ENCODE data around the gene MAP3K15. TPM values are rescaled to one million over a fixed set of nuclear protein-coding genes. Genes with fewer than 3 reads are reported as not detected.
"Not testable (repeated sequence)": the region's sequence is repeated elsewhere in the genome, so short reads cannot be mapped to it uniquely, and the experiment has no call there.

Gene MAP3K15
- total and polyA plus RNA-seq, 2 experiments from 2014 or later = 1.2 to 2.8 TPM

- no peak for DNase-seq (ENCODE audit: low read depth in 1 of 2, low spot score in 1 of 2)
- TF ChIP-seq, protein P1, sequence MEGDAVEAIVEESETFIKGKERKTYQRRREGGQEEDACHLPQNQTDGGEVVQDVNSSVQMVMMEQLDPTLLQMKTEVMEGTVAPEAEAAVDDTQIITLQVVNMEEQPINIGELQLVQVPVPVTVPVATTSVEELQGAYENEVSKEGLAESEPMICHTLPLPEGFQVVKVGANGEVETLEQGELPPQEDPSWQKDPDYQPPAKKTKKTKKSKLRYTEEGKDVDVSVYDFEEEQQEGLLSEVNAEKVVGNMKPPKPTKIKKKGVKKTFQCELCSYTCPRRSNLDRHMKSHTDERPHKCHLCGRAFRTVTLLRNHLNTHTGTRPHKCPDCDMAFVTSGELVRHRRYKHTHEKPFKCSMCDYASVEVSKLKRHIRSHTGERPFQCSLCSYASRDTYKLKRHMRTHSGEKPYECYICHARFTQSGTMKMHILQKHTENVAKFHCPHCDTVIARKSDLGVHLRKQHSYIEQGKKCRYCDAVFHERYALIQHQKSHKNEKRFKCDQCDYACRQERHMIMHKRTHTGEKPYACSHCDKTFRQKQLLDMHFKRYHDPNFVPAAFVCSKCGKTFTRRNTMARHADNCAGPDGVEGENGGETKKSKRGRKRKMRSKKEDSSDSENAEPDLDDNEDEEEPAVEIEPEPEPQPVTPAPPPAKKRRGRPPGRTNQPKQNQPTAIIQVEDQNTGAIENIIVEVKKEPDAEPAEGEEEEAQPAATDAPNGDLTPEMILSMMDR (IDR thresholded peaks at IDR 0.05; ENCODE audit: low read depth, low read length) = no peak
- no peaks in the 10 kb centered on the region for H3K9me3 ChIP-seq (ENCODE audit: low read depth)
Measured at GRCh38 chrX:19462879-19463278, 52.4 kb downstream of the MAP3K15 start.

DNA sequence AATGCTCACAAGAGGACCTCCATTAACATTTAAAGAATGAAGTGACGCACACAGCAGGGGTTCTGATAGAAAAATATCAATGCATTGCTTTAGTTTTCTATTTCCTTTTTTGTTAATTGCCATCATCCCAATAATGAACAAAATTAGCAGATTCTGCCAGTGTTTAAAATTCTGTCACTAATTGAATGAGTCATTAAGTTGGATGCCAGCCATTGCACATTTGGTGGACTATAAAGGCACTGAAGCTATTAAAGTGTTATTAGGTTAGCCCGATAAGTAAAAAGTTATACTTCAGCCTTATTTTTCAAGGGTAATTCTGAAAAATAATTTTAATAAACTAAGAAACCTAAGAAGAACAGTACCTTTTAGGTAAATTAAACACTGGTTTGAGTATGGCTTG is 53.1 kb downstream of the MAP3K15 start:
- H3K36me3 ChIP-seq = no peaks in the 10 kb centered on the region
- no peak overlapping the region for H3K4me3 ChIP-seq
- TF ChIP-seq, protein P1 (IDR thresholded peaks at IDR 0.05; ENCODE audit: low read depth, low read length) = no peak
- no peaks in the 10 kb centered on the region for H3K4me1 ChIP-seq (ENCODE audit: low read depth)
- H3K27ac ChIP-seq = no peak overlapping the region
- H3K27me3 ChIP-seq = no peaks in the 10 kb centered on the region
- no peak for DNase-seq (ENCODE audit: low read depth in 1 of 2, low spot score in 1 of 2)
- no peaks in the 10 kb centered on the region for H3K9me3 ChIP-seq (ENCODE audit: low read depth)

More at GRCh38 chrX:19462879-19463278, 52.4 kb downstream of the MAP3K15 start:
- no peak overlapping the region for H3K4me3 ChIP-seq
- no peak overlapping the region for H3K27ac ChIP-seq
- no peaks in the 10 kb centered on the region for H3K36me3 ChIP-seq
- H3K4me1 ChIP-seq (ENCODE audit: low read depth) = no peaks in the 10 kb centered on the region
- no peaks in the 10 kb centered on the region for H3K27me3 ChIP-seq

GRCh38 chrX:19457662-19458061 is 57.6 kb downstream of the MAP3K15 start:
- TF ChIP-seq, protein P1 (IDR thresholded peaks at IDR 0.05; ENCODE audit: low read depth, low read length) = no peak
- no peaks in the 10 kb centered on the region for H3K36me3 ChIP-seq

DNA sequence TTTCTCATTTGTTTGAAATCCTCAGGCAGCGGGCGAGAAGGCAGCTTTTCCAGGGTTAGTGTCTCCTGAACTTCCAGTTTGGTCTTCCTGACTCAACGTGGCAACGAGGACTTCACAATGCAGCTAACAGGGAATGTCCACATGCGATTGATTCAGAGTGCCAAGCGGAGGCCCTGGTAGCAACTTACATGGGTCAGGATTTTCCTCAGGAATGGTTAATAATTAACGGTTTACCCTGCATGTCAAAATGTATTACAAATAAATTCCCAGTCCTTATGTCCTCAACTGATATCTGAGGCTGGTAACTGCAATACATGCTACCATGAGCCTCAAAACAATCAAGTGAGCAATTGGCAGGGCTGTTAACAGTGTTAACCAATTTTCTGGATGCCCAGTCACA is 67.2 kb downstream of the MAP3K15 start:
- TF ChIP-seq, protein P1 (IDR thresholded peaks at IDR 0.05; ENCODE audit: low read depth, low read length) = no peak
- H3K36me3 ChIP-seq = no peaks in the 10 kb centered on the region
- H3K27me3 ChIP-seq = no peaks in the 10 kb centered on the region
- H3K4me1 ChIP-seq (ENCODE audit: low read depth) = no peaks in the 10 kb centered on the region
- no peak overlapping the region for H3K4me3 ChIP-seq
- DNase-seq (ENCODE audit: low read depth in 1 of 2, low spot score in 1 of 2) = no peak
- H3K9me3 ChIP-seq (ENCODE audit: low read depth) = no peaks in the 10 kb centered on the region
- no peak overlapping the region for H3K27ac ChIP-seq

More at GRCh38 chrX:19457662-19458061, 57.6 kb downstream of the MAP3K15 start:
- no peak overlapping the region for H3K4me3 ChIP-seq
- no peaks in the 10 kb centered on the region for H3K4me1 ChIP-seq (ENCODE audit: low read depth)
- DNase-seq (ENCODE audit: low read depth in 1 of 2, low spot score in 1 of 2) = no peak
- H3K9me3 ChIP-seq (ENCODE audit: low read depth) = no peaks in the 10 kb centered on the region
- H3K27me3 ChIP-seq = no peaks in the 10 kb centered on the region
- no peak overlapping the region for H3K27ac ChIP-seq

GRCh38 chrX:19446397-19446796 is 68.9 kb downstream of the MAP3K15 start:
- Histone ChIP-seq H3K9me3 (ENCODE audit: low read depth) (no peaks in the 10 kb centered on the region), H3K4me1 (ENCODE audit: low read depth) (no peaks in the 10 kb centered on the region)
- TF ChIP-seq, protein P1 (IDR thresholded peaks at IDR 0.05; ENCODE audit: low read depth, low read length) = no peak

GRCh38 chrX:19445772-19446171 is 69.5 kb downstream of the MAP3K15 start:
- not testable (repeated sequence) for H3K4me1 ChIP-seq (ENCODE audit: low read depth); H3K36me3 ChIP-seq; DNase-seq (ENCODE audit: low read depth in 1 of 2, low spot score in 1 of 2); H3K27me3 ChIP-seq; H3K4me3 ChIP-seq; H3K27ac ChIP-seq; H3K9me3 ChIP-seq (ENCODE audit: low read depth)

More at GRCh38 chrX:19446397-19446796, 68.9 kb downstream of the MAP3K15 start:
- no peak for DNase-seq (ENCODE audit: low read depth in 1 of 2, low spot score in 1 of 2)
- no peak overlapping the region for H3K4me3 ChIP-seq
- no peaks in the 10 kb centered on the region for H3K36me3 ChIP-seq
- no peak overlapping the region for H3K27ac ChIP-seq
- no peaks in the 10 kb centered on the region for H3K27me3 ChIP-seq

Measured in cardiac muscle cell (in vitro differentiated cells and primary cell).